IMR-90 (cell line): ENCODE measurements around the gene LDLRAD4.

ENCODE experiments used
- CTCF ChIP-seq: conservative IDR thresholded peaks from 2 replicates; pipeline ENCODE4 v1.5.1; 2012; ENCODE audit warnings: mild to moderate bottlenecking, low read depth, low read length, improper control_type of control experiment
- FOS ChIP-seq: fragments of 150-350 bp; IDR thresholded peaks from 2 replicates; pipeline ENCODE4 v1.6.1; 2016; ENCODE audit warnings: low read depth, low read length
- MAZ ChIP-seq: IDR thresholded peaks from 2 replicates; pipeline ENCODE4 v1.6.1; 2012; ENCODE audit warnings: low read depth, mild to moderate bottlenecking, low read length, improper control_type of control experiment, moderate library complexity, borderline replicate concordance
- POLR2A ChIP-seq: IDR thresholded peaks from 2 replicates; pipeline ENCODE4 v1.6.1; 2012; ENCODE audit warnings: mild to moderate bottlenecking, low read depth, low read length
- SMC3 ChIP-seq: fragments of 150-350 bp; IDR thresholded peaks from 2 replicates; pipeline ENCODE4 v1.6.1; 2016; ENCODE audit warnings: low read depth, mild to moderate bottlenecking, antibody characterized with exemption, low read length, moderate library complexity

GRCh38 chr18:13339653-13340052 is 121.1 kb downstream of the LDLRAD4 start:
- TF ChIP-seq CTCF = no peak
- TF ChIP-seq POLR2A = no peak
- no peak for TF ChIP-seq FOS
- TF ChIP-seq SMC3 = no peak
- TF ChIP-seq MAZ = no peak
